Heart left ventricle (tissue), 13 donors: ENCODE data around the gene C1orf232.

Experiments used
- CTCF ChIP-seq, 12 donors: fragments of 200-600 bp; sonication (generic) in 4 of 12; IDR thresholded peaks; one replicate each; pipeline versions ENCODE4 v1.5.0 to v1.8.0; 2018 to 2022; ENCODE audit warnings: antibody characterized with exemption in 12 of 12, mild to moderate bottlenecking in 5 of 12
- POLR2A ChIP-seq, 2 donors: fragments of 450-650 bp; IDR thresholded peaks; one replicate each; pipeline ENCODE4 v1.6.1; 2017; ENCODE audit warnings: antibody characterized with exemption in 2 of 2, mild to moderate bottlenecking in 2 of 2, moderate library complexity in 2 of 2
- donor health status: ischemic (EF 13 %, LVEDD 7.1; RV severe dilation, severe dysfunction).
- donor health status: DM: no; HTN: yes; CAD: no.
- donor health status: DM: no; HTN: no; CAD: no.
- donor health status: ischemic (EF 25% LVEDD 6.9; RV normal size, moderate dysfunction).
- donor health status: ischemic (EF 25% LVEDD 5.7; RV mildly dilated, moderate dysfunction).
- donor health status: ischemic (EF 35%, LVEDD 5.7; RV mildly dilated, moderate dysfunction).
- donor health status: nonischemic (EF 11% LVEDD 7.7; RV severe dilation, severe dysfunction).
- donor health status: DM: yes; HTN: yes; CAD: no.
- donor health status: PGD.
- donor health status: ischemic (EF 29% LVEDD 5.4; RV normal size, mild dysfunction).
- donor health status: nonischemic (EF 23%, LVEDD 6.1; RV moderate dilation, normal function).

GRCh38 chr1:26212726-26213125 is 44.0 kb upstream of the C1orf232 start:
- TF ChIP-seq POLR2A (IDR thresholded peaks at IDR 0.05) (no peak), CTCF (IDR thresholded peaks at IDR 0.05) (no peak)
